ENCODE data around the gene GLCE.

- TF ChIP-seq POLR2A (IDR thresholded peaks at IDR 0.05) (no peak), CTCF (IDR thresholded peaks at IDR 0.05) (no peak)
Measured at GRCh38 chr15:69153046-69153445, 7.4 kb upstream of the GLCE start.

All from heart left ventricle (tissue), 13 donors.